ENCODE data around the gene LRP8.

- TF ChIP-seq SRF (IDR thresholded peaks at IDR 0.05; ENCODE audit: low read depth) (no peak), ATF3 (IDR thresholded peaks at IDR 0.05) (no peak), CTCF (IDR thresholded peaks at IDR 0.05 in 2 of 3, conservative IDR thresholded peaks at IDR 0.05 in 1 of 3; ENCODE audit: borderline replicate concordance in 1 of 3, insufficient read depth in 1 of 3, low read depth in 2 of 3, low read length in 2 of 3) (no peak), POLR2A (IDR thresholded peaks at IDR 0.05; ENCODE audit: borderline replicate concordance, extremely low read depth, insufficient read depth, insufficient read length) (no peak), EZH2phosphoT487 (IDR thresholded peaks at IDR 0.05; ENCODE audit: borderline replicate concordance) (no peak), MAX (IDR thresholded peaks at IDR 0.05) (no peak), ZNF274 (IDR thresholded peaks at IDR 0.05; ENCODE audit: low read depth, low read length) (no peak), TCF7L2 (IDR thresholded peaks at IDR 0.05; ENCODE audit: borderline replicate concordance, extremely low read depth, insufficient read depth, insufficient read length) (no peak), POLR2AphosphoS5 (IDR thresholded peaks at IDR 0.05; ENCODE audit: low read depth, low read length) (no peak), YY1 (IDR thresholded peaks at IDR 0.05; ENCODE audit: extremely low read depth, insufficient replicate concordance, low read depth, low read length) (no peak), SIN3A (IDR thresholded peaks at IDR 0.05; ENCODE audit: low read depth) (no peak), REST (IDR thresholded peaks at IDR 0.05; ENCODE audit: low read depth) (no peak)
These were observed 13.8 kb downstream of the LRP8 start for GRCh38 chr1:53314096-53314495.
